ENCODE data around the gene ARID1B. TPM values are rescaled to one million over a fixed set of nuclear protein-coding genes. Genes with fewer than 3 reads are reported as not detected.

The ARID1B gene
- total and polyA plus RNA-seq, 9 of the 15 experiments (the other 6 are each of a cell fraction or from before 2014, with no cell fraction given) = 12.5 to 50.5 (median 25.8) TPM

DNA sequence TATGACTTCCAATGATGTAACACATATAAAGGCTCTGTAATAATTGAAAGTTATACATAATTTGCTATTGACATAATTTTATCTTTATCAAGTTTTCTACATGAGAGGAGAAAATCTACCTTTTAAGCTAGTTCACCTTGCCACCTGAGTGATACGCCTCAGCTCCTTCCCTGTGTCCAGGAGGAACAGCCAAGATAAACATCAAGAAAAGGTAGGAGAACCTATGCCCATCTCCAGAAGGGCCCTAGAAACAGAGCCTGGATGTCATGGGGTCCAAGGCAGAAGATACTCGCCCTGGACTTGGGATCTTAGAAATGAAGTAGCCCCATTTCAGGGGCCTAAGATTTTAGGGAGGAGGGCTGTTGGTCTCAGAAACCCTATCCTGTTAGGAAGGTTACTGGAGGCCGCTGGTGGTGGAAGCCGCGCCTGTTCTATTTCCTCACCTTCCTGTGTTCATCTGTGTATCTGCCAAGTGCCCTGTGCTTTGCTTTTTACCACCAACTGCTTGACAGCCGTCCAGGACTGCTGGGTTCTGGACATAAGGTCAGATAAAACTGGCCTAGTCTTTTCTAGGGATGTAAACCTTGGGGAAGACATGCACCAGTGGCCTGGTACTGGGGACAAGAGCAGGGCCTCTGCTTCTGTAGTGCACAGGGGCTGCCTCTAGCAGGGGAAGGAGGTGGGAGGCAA is 178.5 kb downstream of the ARID1B start:
- no peak overlapping the region for H3K4me2 ChIP-seq (ENCODE audit: insufficient read depth, low read length)
- H3K27me3 ChIP-seq (ENCODE audit: control insufficient read depth in 2 of 2, insufficient read depth in 2 of 2, low read length in 2 of 2) = no peaks in the 10 kb centered on the region; a peak in 1 of 5 replicates
- 80% methylated on average over 6 of the region's 6 CpGs for WGBS (ENCODE audit: insufficient coverage, low coverage, missing lambda C conversion rate)
- intact Hi-C loops (cut with micrococcal nuclease) = no loop called here
- H3K79me2 ChIP-seq (ENCODE audit: control insufficient read depth, insufficient read depth, low read length) = peaks cover 43% of the 10 kb centered on the region
- peaks cover 7 to 9% of the 10 kb centered on the region in 2 experiments; a peak in 3 of 5 replicates for H3K4me1 ChIP-seq (replicated peaks in 1 of 2; ENCODE audit: control insufficient read depth in 2 of 2, insufficient read depth in 2 of 2, low read length in 2 of 2)
- H3K9me1 ChIP-seq (ENCODE audit: control insufficient read depth, insufficient read depth, low read length) = no peaks in the 10 kb centered on the region
- H3K9ac ChIP-seq (ENCODE audit: insufficient read depth in 1 of 2, low read depth in 2 of 2, low read length in 2 of 2) = no peak overlapping the region
- no TSS peak for BruUV-seq (replicated peaks)
- no peaks in the 10 kb centered on the region for H3K36me3 ChIP-seq (ENCODE audit: control insufficient read depth, insufficient read depth, low read length)
- FAIRE-seq = no peak
- no peaks in the 10 kb centered on the region for H3K9me3 ChIP-seq (replicated peaks; ENCODE audit: control insufficient read depth, insufficient read depth, low read depth, low read length)
- H4K20me1 ChIP-seq (replicated peaks; ENCODE audit: control insufficient read depth, insufficient read depth, low read length) = no peaks in the 10 kb centered on the region
- in situ Hi-C loops (cut with MboI) = no loop called here
- no peak for DNase-seq (ENCODE audit: extremely low read depth in 1 of 4, low spot score in 3 of 4)
- no peak overlapping the region for H2AFZ ChIP-seq (ENCODE audit: low read depth, low read length)
- no peak overlapping the region for H3K4me3 ChIP-seq
- POLR2A ChIA-PET = interaction anchor here (1.3 kb wide), 1 partner anchor 16 kb away, joined by 3 read pairs; no protein-coding TSS in a partner anchor
- ATAC-seq = no peak
- no peak overlapping the region for H3K27ac ChIP-seq (ENCODE audit: extremely low read depth, low read depth, low read length)
- CTCF ChIA-PET (ENCODE audit: low intra/inter-chr PET ratio) = no interaction called here
- TF ChIP-seq RFX5 (IDR thresholded peaks at IDR 0.05; ENCODE audit: low read depth, low read length) (no peak), NFRKB (IDR thresholded peaks at IDR 0.05; ENCODE audit: low read depth) (no peak), CEBPB (tag; IDR thresholded peaks at IDR 0.05) (no peak), PHF20 (IDR thresholded peaks at IDR 0.05; ENCODE audit: partially characterized antibody) (no peak), ZNF408 (CRISPR knock-in tag; IDR thresholded peaks at IDR 0.05; ENCODE audit: low read depth) (no peak), BRCA1 (IDR thresholded peaks at IDR 0.05) (no peak), BRCA1 (CRISPR knock-in tag; IDR thresholded peaks at IDR 0.05) (no peak), RBM22 (IDR thresholded peaks at IDR 0.05; ENCODE audit: low read depth, low read length, poor library complexity, severe bottlenecking) (no peak), YY1 (IDR thresholded peaks at IDR 0.05; ENCODE audit: borderline replicate concordance in 1 of 3, control insufficient read depth in 1 of 3, extremely low read depth in 1 of 3, insufficient read depth in 3 of 3, insufficient read length in 1 of 3, insufficient replicate concordance in 2 of 3, low read depth in 1 of 3, low read length in 2 of 3) (no peak), JUNB (CRISPR knock-in tag; conservative IDR thresholded peaks at IDR 0.05) (no peak)
- TF ChIP-seq, protein P1, sequence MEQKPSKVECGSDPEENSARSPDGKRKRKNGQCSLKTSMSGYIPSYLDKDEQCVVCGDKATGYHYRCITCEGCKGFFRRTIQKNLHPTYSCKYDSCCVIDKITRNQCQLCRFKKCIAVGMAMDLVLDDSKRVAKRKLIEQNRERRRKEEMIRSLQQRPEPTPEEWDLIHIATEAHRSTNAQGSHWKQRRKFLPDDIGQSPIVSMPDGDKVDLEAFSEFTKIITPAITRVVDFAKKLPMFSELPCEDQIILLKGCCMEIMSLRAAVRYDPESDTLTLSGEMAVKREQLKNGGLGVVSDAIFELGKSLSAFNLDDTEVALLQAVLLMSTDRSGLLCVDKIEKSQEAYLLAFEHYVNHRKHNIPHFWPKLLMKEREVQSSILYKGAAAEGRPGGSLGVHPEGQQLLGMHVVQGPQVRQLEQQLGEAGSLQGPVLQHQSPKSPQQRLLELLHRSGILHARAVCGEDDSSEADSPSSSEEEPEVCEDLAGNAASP (IDR thresholded peaks at IDR 0.05) = no peak
- TF ChIP-seq, protein P2, sequence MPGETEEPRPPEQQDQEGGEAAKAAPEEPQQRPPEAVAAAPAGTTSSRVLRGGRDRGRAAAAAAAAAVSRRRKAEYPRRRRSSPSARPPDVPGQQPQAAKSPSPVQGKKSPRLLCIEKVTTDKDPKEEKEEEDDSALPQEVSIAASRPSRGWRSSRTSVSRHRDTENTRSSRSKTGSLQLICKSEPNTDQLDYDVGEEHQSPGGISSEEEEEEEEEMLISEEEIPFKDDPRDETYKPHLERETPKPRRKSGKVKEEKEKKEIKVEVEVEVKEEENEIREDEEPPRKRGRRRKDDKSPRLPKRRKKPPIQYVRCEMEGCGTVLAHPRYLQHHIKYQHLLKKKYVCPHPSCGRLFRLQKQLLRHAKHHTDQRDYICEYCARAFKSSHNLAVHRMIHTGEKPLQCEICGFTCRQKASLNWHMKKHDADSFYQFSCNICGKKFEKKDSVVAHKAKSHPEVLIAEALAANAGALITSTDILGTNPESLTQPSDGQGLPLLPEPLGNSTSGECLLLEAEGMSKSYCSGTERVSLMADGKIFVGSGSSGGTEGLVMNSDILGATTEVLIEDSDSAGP (CRISPR knock-in tag; IDR thresholded peaks at IDR 0.05) = no peak
